Thymus (tissue), 11 donors: Measurements from ENCODE around the gene IER5L. TPM values are rescaled to one million over a fixed set of nuclear protein-coding genes. Genes with fewer than 3 reads are reported as not detected.
"Not testable (repeated sequence)": the region's sequence is repeated elsewhere in the genome, so short reads cannot be mapped to it uniquely, and the experiment has no call there.

Experiments
- DNase-seq, 9 donors: peaks; one replicate each; pipeline ENCODE4 v3.0.0-alpha.2; 2013; ENCODE audit warnings: low spot score in 9 of 9, low read depth in 6 of 9, missing footprints in 1 of 9
- H3K27ac ChIP-seq, 2 donors: one replicate each; pipeline ENCODE4 v1.5.1; 2013; ENCODE audit warnings: control low read depth in 1 of 2, low read depth in 1 of 2, low read length in 1 of 2, mild to moderate bottlenecking in 1 of 2, moderate library complexity in 1 of 2
- H3K27me3 ChIP-seq, 2 donors: one replicate each; pipeline ENCODE4 v1.5.1; 2013; ENCODE audit warnings: low read length in 1 of 2; ENCODE audit not compliant: control insufficient read depth in 2 of 2, insufficient read depth in 1 of 2
- H3K36me3 ChIP-seq, 2 donors: one replicate each; pipeline ENCODE4 v1.5.1; 2013; ENCODE audit warnings: low read length in 1 of 2, mild to moderate bottlenecking in 1 of 2, moderate library complexity in 1 of 2; ENCODE audit not compliant: control insufficient read depth in 2 of 2, insufficient read depth in 2 of 2
- H3K4me1 ChIP-seq, 2 donors: one replicate each; pipeline ENCODE4 v1.5.1; 2013; ENCODE audit warnings: low read length in 2 of 2; ENCODE audit not compliant: control insufficient read depth in 2 of 2, insufficient read depth in 2 of 2
- H3K4me3 ChIP-seq, 2 donors: one replicate each; pipeline ENCODE4 v1.5.1; 2013; ENCODE audit warnings: low read length in 2 of 2, control low read depth in 1 of 2, mild to moderate bottlenecking in 1 of 2
- H3K9me3 ChIP-seq, 2 donors: one replicate each; pipeline ENCODE4 v1.5.1; 2013; ENCODE audit warnings: low read length in 1 of 2, mild to moderate bottlenecking in 1 of 2; ENCODE audit not compliant: control insufficient read depth in 2 of 2, insufficient read depth in 1 of 2
- WGBS: extraction: QIAGEN DNeasy Blood & Tissue Kit; methylation state at CpG from one replicate; pipeline ENCODE4 v1.1.7; 2013; 5-methylcytosine and 5-hydroxymethylcytosine counted together
- polyA plus RNA-seq: library from polyadenylated mRNA; stranded (reverse); fragments of 200-250 nt; gene quantifications from one replicate; pipeline ENCODE4 v1.2.3, GENCODE V29; 2013
- total RNA-seq: library from RNA; stranded (reverse); fragments of 120-200 nt; gene quantifications from one replicate; pipeline ENCODE4 v1.2.4, GENCODE V29; 2013
- donor health status: healthy.

IER5L gene
- total and polyA plus RNA-seq, 2 donors: 4.2 to 13.7 TPM

- Histone ChIP-seq H3K9me3 (no peaks in the 10 kb centered on the region), H3K4me3 (no peak overlapping the region), H3K27me3 (no peaks in the 10 kb centered on the region), H3K36me3 (peaks cover 49 to 52% of the 10 kb centered on the region in 2 donors), H3K4me1 (peaks cover 26 to 38% of the 10 kb centered on the region in 2 donors), H3K27ac (no peak overlapping the region)
- 97% methylated on average over 19 of the region's 19 CpGs for WGBS
- DNase-seq: no peak
These were observed 40.5 kb downstream of the IER5L start for GRCh38 chr9:129137292-129138143.

GRCh38 chr9:129136446-129137035 is 41.5 kb downstream of the IER5L start:
- Histone ChIP-seq H3K4me3 (no peak overlapping the region), H3K27ac (no peak overlapping the region), H3K36me3 (peaks cover 49 to 53% of the 10 kb centered on the region in 2 donors), H3K9me3 (no peaks in the 10 kb centered on the region), H3K4me1 (peaks cover 18 to 35% of the 10 kb centered on the region in 2 donors), H3K27me3 (no peaks in the 10 kb centered on the region)
- DNase-seq: no peak
- 89% methylated on average over 16 of the region's 16 CpGs for WGBS

DNA sequence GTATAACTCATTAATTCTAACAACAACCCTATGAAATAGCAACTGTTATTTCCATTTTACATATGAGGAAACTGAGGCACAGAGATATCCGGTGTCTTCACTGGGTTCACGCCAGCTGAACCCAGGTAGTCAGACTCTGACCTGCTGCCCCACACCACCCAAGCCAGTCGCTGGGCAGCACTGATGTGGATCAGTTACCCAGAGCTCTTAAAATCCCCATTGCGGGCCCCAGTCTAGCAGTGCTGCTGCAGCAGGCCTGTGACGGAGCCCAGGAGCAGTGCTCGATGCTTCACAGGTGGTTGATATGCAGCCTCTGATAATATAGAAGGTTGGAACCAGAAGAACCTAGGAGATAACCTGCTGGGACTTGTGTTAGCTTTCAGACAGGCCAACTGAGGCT is 42.6 kb downstream of the IER5L start:
- 96% methylated on average over 6 of the region's 6 CpGs for WGBS
- Histone ChIP-seq H3K27me3 (no peaks in the 10 kb centered on the region), H3K36me3 (peaks cover 49 to 61% of the 10 kb centered on the region in 2 donors), H3K27ac (no peak overlapping the region), H3K4me1 (peaks cover 8 to 29% of the 10 kb centered on the region in 2 donors), H3K4me3 (no peak overlapping the region), H3K9me3 (no peaks in the 10 kb centered on the region)
- no peak for DNase-seq

GRCh38 chr9:129133082-129133481 is 45.0 kb downstream of the IER5L start:
- no peak overlapping the region for H3K4me3 ChIP-seq
- H3K4me1 ChIP-seq: peaks cover 0 to 12% of the 10 kb centered on the region in 2 donors
- 96% methylated on average over 4 of the region's 4 CpGs for WGBS
- no peak for DNase-seq
- peaks cover 44 to 68% of the 10 kb centered on the region in 2 donors for H3K36me3 ChIP-seq
- H3K27me3 ChIP-seq: no peaks in the 10 kb centered on the region
- no peaks in the 10 kb centered on the region for H3K9me3 ChIP-seq
- H3K27ac ChIP-seq: no peak overlapping the region

- peak in 8 of 9 donors; percentile 55 to 90 (median 78) for DNase-seq
- Histone ChIP-seq H3K27me3 (no peaks in the 10 kb centered on the region), H3K4me3 (no peak overlapping the region), H3K9me3 (no peaks in the 10 kb centered on the region), H3K36me3 (peaks cover 39 to 65% of the 10 kb centered on the region in 2 donors), H3K27ac (peak overlapping the region in 1 of 2 donors; percentile 63), H3K4me1 (peaks cover 0 to 12% of the 10 kb centered on the region in 2 donors)
- WGBS: 56% methylated on average over 13 of the region's 13 CpGs
These were observed 46.5 kb downstream of the IER5L start for GRCh38 chr9:129131300-129132145.

DNA sequence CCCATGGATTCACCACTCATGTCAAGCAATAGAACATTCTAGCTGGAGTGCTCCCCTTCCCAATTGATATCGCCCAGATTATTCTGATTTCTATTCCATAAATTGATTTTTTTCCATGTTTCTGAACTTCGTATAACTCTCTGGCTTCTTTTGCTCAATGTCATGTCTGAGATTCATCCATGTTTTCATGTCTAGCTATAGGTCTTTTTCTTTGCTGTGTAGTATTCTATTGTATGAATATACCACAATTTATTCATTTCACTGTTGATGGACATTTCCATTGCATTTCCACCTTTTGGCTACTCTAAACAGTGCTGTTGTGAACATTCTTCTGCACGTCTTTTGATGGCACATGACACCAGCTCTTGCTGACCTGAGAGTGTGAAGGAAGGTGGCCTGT is 47.3 kb downstream of the IER5L start:
- H3K4me3 ChIP-seq: no peak overlapping the region
- 65% methylated on average over 3 of the region's 3 CpGs for WGBS
- no peak overlapping the region for H3K27ac ChIP-seq
- no peak for DNase-seq
- H3K4me1 ChIP-seq: peaks cover 0 to 12% of the 10 kb centered on the region in 2 donors
- H3K9me3 ChIP-seq: no peaks in the 10 kb centered on the region
- no peaks in the 10 kb centered on the region for H3K27me3 ChIP-seq
- peaks cover 35 to 67% of the 10 kb centered on the region in 2 donors for H3K36me3 ChIP-seq

- not testable (repeated sequence) for H3K9me3 ChIP-seq, H3K27me3 ChIP-seq, DNase-seq, H3K27ac ChIP-seq, H3K4me3 ChIP-seq
- peaks cover 31 to 66% of the 10 kb centered on the region in 2 donors for H3K36me3 ChIP-seq
- H3K4me1 ChIP-seq: peaks cover 0 to 12% of the 10 kb centered on the region in 2 donors
- WGBS: 96% methylated on average over 7 of the region's 7 CpGs
These were observed 47.8 kb downstream of the IER5L start for GRCh38 chr9:129130271-129130670.

GRCh38 chr9:129128689-129129088 is 49.4 kb downstream of the IER5L start:
- Histone ChIP-seq H3K27ac (no peak overlapping the region), H3K9me3 (no peaks in the 10 kb centered on the region), H3K36me3 (peaks cover 38 to 69% of the 10 kb centered on the region in 2 donors), H3K4me1 (peaks cover 0 to 12% of the 10 kb centered on the region in 2 donors), H3K27me3 (no peaks in the 10 kb centered on the region), H3K4me3 (no peak overlapping the region)
- 98% methylated on average over 5 of the region's 5 CpGs for WGBS
- DNase-seq: no peak
